ENCODE results near the gene TM4SF5.

DNA sequence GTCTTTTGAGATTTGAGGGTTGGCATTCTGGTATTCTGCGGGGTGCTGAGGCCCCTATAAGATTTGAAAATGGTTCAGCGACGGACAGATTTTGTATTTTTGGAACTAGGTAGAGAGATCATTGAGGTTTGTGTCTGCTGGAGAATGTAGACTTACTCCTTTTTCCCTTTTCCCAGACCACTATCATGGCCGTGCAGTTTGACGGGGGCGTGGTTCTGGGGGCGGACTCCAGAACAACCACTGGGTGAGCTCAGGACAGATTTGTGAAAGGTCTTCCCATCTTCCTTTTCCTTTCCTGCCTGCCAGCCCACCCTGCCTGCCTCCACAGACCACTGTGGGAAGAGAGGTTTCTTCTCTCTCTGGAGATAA is 24.9 kb downstream of the TM4SF5 start:
- TF ChIP-seq FOXM1 (IDR thresholded peaks at IDR 0.05; ENCODE audit: low read depth), result no peak
- TF ChIP-seq, protein P1, sequence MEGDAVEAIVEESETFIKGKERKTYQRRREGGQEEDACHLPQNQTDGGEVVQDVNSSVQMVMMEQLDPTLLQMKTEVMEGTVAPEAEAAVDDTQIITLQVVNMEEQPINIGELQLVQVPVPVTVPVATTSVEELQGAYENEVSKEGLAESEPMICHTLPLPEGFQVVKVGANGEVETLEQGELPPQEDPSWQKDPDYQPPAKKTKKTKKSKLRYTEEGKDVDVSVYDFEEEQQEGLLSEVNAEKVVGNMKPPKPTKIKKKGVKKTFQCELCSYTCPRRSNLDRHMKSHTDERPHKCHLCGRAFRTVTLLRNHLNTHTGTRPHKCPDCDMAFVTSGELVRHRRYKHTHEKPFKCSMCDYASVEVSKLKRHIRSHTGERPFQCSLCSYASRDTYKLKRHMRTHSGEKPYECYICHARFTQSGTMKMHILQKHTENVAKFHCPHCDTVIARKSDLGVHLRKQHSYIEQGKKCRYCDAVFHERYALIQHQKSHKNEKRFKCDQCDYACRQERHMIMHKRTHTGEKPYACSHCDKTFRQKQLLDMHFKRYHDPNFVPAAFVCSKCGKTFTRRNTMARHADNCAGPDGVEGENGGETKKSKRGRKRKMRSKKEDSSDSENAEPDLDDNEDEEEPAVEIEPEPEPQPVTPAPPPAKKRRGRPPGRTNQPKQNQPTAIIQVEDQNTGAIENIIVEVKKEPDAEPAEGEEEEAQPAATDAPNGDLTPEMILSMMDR (IDR thresholded peaks at IDR 0.05), result no peak
- no peak for TF ChIP-seq RAD21 (IDR thresholded peaks at IDR 0.05; ENCODE audit: low read length)
- TF ChIP-seq POLR2AphosphoS5 (IDR thresholded peaks at IDR 0.05; ENCODE audit: low read depth, low read length), result no peak

Measured in SK-N-SH (cell line).